HEK293 (cell line): Measurements from ENCODE around the gene MAPT.

Experiments used
- CTCF ChIA-PET: fragments of 350-600 bp; formaldehyde crosslinking; extraction: SDS; loops from one replicate; lab custom pipeline; 2021; ENCODE audit warnings: antibody characterized with exemption; lab: Yijun Ruan, JAX
- POLR2A ChIA-PET: fragments of 300-600 bp; formaldehyde crosslinking; extraction: SDS; loops from one replicate; lab custom pipeline; 2020; ENCODE audit warnings: antibody characterized with exemption, inconsistent platforms; lab: Yijun Ruan, JAX
- H3K27ac ChIP-seq: fragments of 200-500 bp; sonication (Bioruptor generic); 2 replicates; pipeline ENCODE4 v1.5.1; 2014; ENCODE audit warnings: low read depth, low read length, control low read depth, inconsistent platforms; ENCODE audit errors: extremely low read depth
- H3K36me3 ChIP-seq, 2 experiments: fragments of 200-500 bp in 1 of 2; sonication (Bioruptor generic) in 1 of 2; 1 replicate in 1 of 2; 2 replicates in 1 of 2; pipeline ENCODE4 v1.5.1; 2014 to 2017; ENCODE audit warnings: inconsistent platforms in 2 of 2, low read length in 2 of 2; ENCODE audit not compliant: control insufficient read depth in 2 of 2, insufficient read depth in 1 of 2
- H3K4me1 ChIP-seq: fragments of 200-500 bp; sonication (Bioruptor generic); 2 replicates; pipeline ENCODE4 v1.5.1; 2014; ENCODE audit warnings: mild to moderate bottlenecking, low read length, inconsistent platforms; ENCODE audit not compliant: control insufficient read depth, insufficient read depth
- H3K4me3 ChIP-seq: 2 replicates; pipeline ENCODE4 v1.5.1; 2011; ENCODE audit warnings: low read depth, mild to moderate bottlenecking, control low read depth, low read length, moderate library complexity
- H3K9me3 ChIP-seq: fragments of 200-500 bp; sonication (Bioruptor generic); 2 replicates; pipeline ENCODE4 v1.5.1; 2014; ENCODE audit warnings: low read depth, low read length, inconsistent platforms; ENCODE audit not compliant: control insufficient read depth, insufficient read depth
- EGR2 ChIP-seq: fragments of 450-650 bp; formaldehyde crosslinking; IDR thresholded peaks from 2 replicates; pipeline ENCODE4 v1.5.1; 2016; ENCODE audit warnings: low read depth, missing biosample characterization, missing genetic modification characterization
- HOXA7 ChIP-seq: sonication (generic); formaldehyde crosslinking; IDR thresholded peaks from 2 replicates; pipeline ENCODE4 v1.8.1; 2022; ENCODE audit warnings: missing genetic modification reagents, borderline replicate concordance
- PRDM1 ChIP-seq: fragments of 450-650 bp; formaldehyde crosslinking; IDR thresholded peaks from 2 replicates; pipeline ENCODE4; 2016; ENCODE audit warnings: missing biosample characterization, missing genetic modification characterization
- SALL2 ChIP-seq: fragments of 450-650 bp; formaldehyde crosslinking; IDR thresholded peaks from 2 replicates; pipeline ENCODE4 v1.5.0; 2017; ENCODE audit warnings: missing biosample characterization, mild to moderate bottlenecking, missing genetic modification characterization, borderline replicate concordance
- SETDB1 ChIP-seq: IDR thresholded peaks from one replicate; pipeline ENCODE4 v1.6.1; 2017; ENCODE audit warnings: mild to moderate bottlenecking, low read length, moderate library complexity, mixed read lengths; ENCODE audit not compliant: insufficient read length
- YY2 ChIP-seq: fragments of 450-650 bp; formaldehyde crosslinking; IDR thresholded peaks from 2 replicates; pipeline ENCODE4 v1.5.1; 2016; ENCODE audit warnings: missing biosample characterization, missing genetic modification characterization
- ZNF121 ChIP-seq: fragments of 450-650 bp; formaldehyde crosslinking; IDR thresholded peaks from 2 replicates; pipeline ENCODE4 v1.5.1; 2016; ENCODE audit warnings: missing biosample characterization, missing genetic modification characterization
- ZNF140 ChIP-seq: fragments of 450-650 bp; formaldehyde crosslinking; IDR thresholded peaks from 2 replicates; pipeline ENCODE4 v1.5.1; 2016; ENCODE audit warnings: missing biosample characterization, missing genetic modification characterization
- ZNF155 ChIP-seq: fragments of 450-650 bp; formaldehyde crosslinking; IDR thresholded peaks from 2 replicates; pipeline ENCODE4 v1.5.1; 2016; ENCODE audit warnings: missing biosample characterization, missing genetic modification characterization
- ZNF366 ChIP-seq: fragments of 450-650 bp; formaldehyde crosslinking; conservative IDR thresholded peaks from 2 replicates; pipeline ENCODE4 v1.5.1; 2016; ENCODE audit warnings: missing biosample characterization, missing genetic modification characterization
- ZNF664 ChIP-seq: fragments of 450-650 bp; formaldehyde crosslinking; IDR thresholded peaks from 2 replicates; pipeline ENCODE4 v1.5.1; 2016; ENCODE audit warnings: missing biosample characterization, missing genetic modification characterization
- ZNF670 ChIP-seq: fragments of 450-650 bp; formaldehyde crosslinking; IDR thresholded peaks from 2 replicates; pipeline ENCODE4 v1.5.1; 2016; ENCODE audit warnings: missing biosample characterization, missing genetic modification characterization, low read depth
- ZNF76 ChIP-seq: fragments of 450-650 bp; formaldehyde crosslinking; IDR thresholded peaks from 2 replicates; pipeline ENCODE4; 2016; ENCODE audit warnings: low read depth, missing biosample characterization, missing genetic modification characterization, borderline replicate concordance
- ZNF830 ChIP-seq: fragments of 450-650 bp; IDR thresholded peaks from 2 replicates; pipeline ENCODE4 v1.5.0; 2018; ENCODE audit warnings: missing biosample characterization, missing genetic modification characterization, low read depth, mild to moderate bottlenecking, moderate library complexity
- TF ChIP-seq, protein P1 (sequence below): fragments of 450-650 bp; formaldehyde crosslinking; IDR thresholded peaks from 2 replicates; pipeline ENCODE4 v1.5.1; 2016; ENCODE audit warnings: missing biosample characterization, missing genetic modification characterization, borderline replicate concordance
- TF ChIP-seq, protein P2 (sequence below): fragments of 450-650 bp; formaldehyde crosslinking; IDR thresholded peaks from 2 replicates; pipeline ENCODE4 v1.5.1; 2016; ENCODE audit warnings: missing biosample characterization, missing genetic modification characterization, borderline replicate concordance
- TF ChIP-seq, protein P3 (sequence below): fragments of 450-650 bp; formaldehyde crosslinking; IDR thresholded peaks from 2 replicates; pipeline ENCODE4 v1.5.1; 2016; ENCODE audit warnings: missing biosample characterization, missing genetic modification characterization
- TF ChIP-seq, protein P4 (sequence below): fragments of 450-650 bp; formaldehyde crosslinking; IDR thresholded peaks from 2 replicates; pipeline ENCODE4 v1.5.1; 2016; ENCODE audit warnings: missing biosample characterization, missing genetic modification characterization, low read depth
- TF ChIP-seq, protein P5 (sequence below): fragments of 450-650 bp; formaldehyde crosslinking; IDR thresholded peaks from 2 replicates; pipeline ENCODE4 v1.5.1; 2017; ENCODE audit warnings: missing biosample characterization, missing genetic modification characterization

MAPT gene

DNA sequence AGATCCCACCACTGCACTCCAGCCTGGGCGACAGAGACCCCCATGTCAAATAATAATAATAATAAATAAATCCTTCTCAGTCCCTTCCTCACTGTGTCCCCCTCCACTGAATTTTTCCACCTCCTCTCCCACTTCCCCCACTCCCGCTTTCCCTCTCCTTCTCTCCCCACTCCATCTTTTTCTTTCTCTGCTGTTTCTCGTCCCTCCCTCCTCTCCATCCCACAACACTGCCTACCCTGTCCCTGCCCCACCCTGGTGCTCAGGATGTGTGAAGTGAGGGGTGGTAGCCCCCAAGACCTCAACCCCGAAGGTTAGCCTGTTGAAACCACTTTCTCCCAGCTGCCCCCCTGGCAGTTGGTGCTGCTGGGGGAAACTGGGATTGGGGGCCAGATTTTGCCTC, 70.3 kb downstream of the MAPT start:
- H3K27ac ChIP-seq: no peak overlapping the region
- POLR2A ChIA-PET: no interaction called here
- peak; percentile 53; the same call in 1 of the 2 replicates for TF ChIP-seq PRDM1
- no peak for TF ChIP-seq HOXA7 (CRISPR knock-in tag)
- CTCF ChIA-PET: no interaction called here
- H3K9me3 ChIP-seq: no peaks in the 10 kb centered on the region
- no peak overlapping the region for H3K4me3 ChIP-seq
- H3K36me3 ChIP-seq: no peaks in the 10 kb centered on the region
- no peaks in the 10 kb centered on the region; the same call in 1 of the 2 replicates for H3K4me1 ChIP-seq

DNA sequence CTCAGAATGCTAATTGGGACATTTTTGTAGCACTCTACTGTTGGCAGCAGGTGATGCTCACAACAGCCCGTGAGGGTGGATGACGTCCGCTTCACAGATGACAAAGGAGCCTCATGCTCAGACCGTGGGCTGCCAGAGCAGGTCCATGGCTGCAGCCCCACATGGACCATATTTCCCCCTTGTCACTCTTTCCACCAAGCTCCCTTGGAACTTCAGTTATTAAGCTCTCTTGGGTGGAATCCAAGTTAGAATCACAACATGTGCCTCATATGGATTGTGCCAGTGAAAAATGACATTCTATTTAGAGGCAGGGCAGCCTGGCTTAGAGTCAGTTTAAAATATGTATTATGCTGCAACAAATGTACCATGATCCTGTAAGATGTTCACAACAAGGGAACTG, 71.5 kb downstream of the MAPT start:
- H3K36me3 ChIP-seq: no peaks in the 10 kb centered on the region
- no peak overlapping the region for H3K27ac ChIP-seq
- H3K9me3 ChIP-seq: no peaks in the 10 kb centered on the region
- no peaks in the 10 kb centered on the region; the same call in 1 of the 2 replicates for H3K4me1 ChIP-seq
- CTCF ChIA-PET: interaction anchor here (1.1 kb wide), 1 partner anchor 14 kb away, joined by 3 read pairs; no protein-coding TSS in a partner anchor
- POLR2A ChIA-PET: no interaction called here
- TF ChIP-seq EGR2 (tag by site-specific recombination): no peak
- no peak for TF ChIP-seq SETDB1
- TF ChIP-seq, protein P1, sequence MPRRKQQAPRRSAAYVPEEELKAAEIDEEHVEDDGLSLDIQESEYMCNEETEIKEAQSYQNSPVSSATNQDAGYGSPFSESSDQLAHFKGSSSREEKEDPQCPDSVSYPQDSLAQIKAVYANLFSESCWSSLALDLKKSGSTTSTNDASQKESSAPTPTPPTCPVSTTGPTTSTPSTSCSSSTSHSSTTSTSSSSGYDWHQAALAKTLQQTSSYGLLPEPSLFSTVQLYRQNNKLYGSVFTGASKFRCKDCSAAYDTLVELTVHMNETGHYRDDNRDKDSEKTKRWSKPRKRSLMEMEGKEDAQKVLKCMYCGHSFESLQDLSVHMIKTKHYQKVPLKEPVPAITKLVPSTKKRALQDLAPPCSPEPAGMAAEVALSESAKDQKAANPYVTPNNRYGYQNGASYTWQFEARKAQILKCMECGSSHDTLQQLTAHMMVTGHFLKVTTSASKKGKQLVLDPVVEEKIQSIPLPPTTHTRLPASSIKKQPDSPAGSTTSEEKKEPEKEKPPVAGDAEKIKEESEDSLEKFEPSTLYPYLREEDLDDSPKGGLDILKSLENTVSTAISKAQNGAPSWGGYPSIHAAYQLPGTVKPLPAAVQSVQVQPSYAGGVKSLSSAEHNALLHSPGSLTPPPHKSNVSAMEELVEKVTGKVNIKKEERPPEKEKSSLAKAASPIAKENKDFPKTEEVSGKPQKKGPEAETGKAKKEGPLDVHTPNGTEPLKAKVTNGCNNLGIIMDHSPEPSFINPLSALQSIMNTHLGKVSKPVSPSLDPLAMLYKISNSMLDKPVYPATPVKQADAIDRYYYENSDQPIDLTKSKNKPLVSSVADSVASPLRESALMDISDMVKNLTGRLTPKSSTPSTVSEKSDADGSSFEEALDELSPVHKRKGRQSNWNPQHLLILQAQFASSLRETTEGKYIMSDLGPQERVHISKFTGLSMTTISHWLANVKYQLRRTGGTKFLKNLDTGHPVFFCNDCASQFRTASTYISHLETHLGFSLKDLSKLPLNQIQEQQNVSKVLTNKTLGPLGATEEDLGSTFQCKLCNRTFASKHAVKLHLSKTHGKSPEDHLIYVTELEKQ (tag by site-specific recombination): no peak
- no peak for TF ChIP-seq ZNF664 (tag by site-specific recombination)
- TF ChIP-seq ZNF140 (tag by site-specific recombination): no peak
- TF ChIP-seq ZNF366 (tag by site-specific recombination): no peak
- H3K4me3 ChIP-seq: no peak overlapping the region

DNA sequence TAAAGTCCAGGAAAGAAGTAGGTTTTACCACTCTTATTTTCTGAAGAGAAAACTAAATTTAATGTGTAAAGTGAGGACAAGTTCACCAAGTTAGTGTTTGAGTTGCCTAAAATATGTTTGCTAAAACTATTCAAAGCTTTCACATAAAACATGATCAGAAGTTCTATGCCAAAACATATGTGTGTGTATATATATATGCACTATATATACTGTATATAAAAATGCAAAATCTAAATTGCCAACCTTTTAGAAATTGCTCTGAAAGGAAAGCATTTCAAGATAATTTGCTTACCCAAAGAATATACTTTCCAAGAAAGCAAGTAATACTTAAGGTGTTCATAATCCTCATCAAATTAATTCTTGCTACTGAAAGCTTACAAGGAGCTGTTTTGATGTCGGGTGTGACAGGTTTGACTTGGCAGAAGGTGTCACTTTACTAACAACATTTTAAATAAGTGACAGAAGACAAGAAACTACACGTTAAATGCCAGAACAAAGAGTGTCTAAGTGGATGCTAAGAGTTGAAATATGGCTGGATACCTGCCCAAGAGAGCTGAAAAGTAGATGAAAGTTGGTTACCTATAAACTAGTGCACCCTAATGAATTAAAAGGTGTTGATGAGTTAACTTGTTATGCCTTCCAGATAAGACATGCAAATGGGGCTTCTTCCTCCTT, 72.4 kb downstream of the MAPT start:
- ChIA-PET CTCF (interaction anchor here (1.1 to 1.6 kb wide), 2 partner anchors 18 kb away, joined by 3 to 8 read pairs; no protein-coding TSS in a partner anchor), POLR2A (no interaction called here)
- no peaks in the 10 kb centered on the region for H3K9me3 ChIP-seq
- H3K4me1 ChIP-seq: no peaks in the 10 kb centered on the region; the same call in 1 of the 2 replicates
- no peak overlapping the region for H3K27ac ChIP-seq
- H3K36me3 ChIP-seq: no peaks in the 10 kb centered on the region
- H3K4me3 ChIP-seq: no peak overlapping the region
- TF ChIP-seq SALL2 (tag by site-specific recombination) (no peak), ZNF366 (tag by site-specific recombination) (no peak), ZNF155 (tag by site-specific recombination) (no peak), YY2 (tag by site-specific recombination) (no peak), ZNF670 (tag by site-specific recombination) (no peak), ZNF830 (tag by site-specific recombination) (no peak), ZNF121 (tag by site-specific recombination) (no peak), ZNF76 (tag by site-specific recombination) (no peak)
- TF ChIP-seq, protein P2, sequence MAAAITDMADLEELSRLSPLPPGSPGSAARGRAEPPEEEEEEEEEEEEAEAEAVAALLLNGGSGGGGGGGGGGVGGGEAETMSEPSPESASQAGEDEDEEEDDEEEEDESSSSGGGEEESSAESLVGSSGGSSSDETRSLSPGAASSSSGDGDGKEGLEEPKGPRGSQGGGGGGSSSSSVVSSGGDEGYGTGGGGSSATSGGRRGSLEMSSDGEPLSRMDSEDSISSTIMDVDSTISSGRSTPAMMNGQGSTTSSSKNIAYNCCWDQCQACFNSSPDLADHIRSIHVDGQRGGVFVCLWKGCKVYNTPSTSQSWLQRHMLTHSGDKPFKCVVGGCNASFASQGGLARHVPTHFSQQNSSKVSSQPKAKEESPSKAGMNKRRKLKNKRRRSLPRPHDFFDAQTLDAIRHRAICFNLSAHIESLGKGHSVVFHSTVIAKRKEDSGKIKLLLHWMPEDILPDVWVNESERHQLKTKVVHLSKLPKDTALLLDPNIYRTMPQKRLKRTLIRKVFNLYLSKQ (tag by site-specific recombination): no peak
- TF ChIP-seq, protein P3, sequence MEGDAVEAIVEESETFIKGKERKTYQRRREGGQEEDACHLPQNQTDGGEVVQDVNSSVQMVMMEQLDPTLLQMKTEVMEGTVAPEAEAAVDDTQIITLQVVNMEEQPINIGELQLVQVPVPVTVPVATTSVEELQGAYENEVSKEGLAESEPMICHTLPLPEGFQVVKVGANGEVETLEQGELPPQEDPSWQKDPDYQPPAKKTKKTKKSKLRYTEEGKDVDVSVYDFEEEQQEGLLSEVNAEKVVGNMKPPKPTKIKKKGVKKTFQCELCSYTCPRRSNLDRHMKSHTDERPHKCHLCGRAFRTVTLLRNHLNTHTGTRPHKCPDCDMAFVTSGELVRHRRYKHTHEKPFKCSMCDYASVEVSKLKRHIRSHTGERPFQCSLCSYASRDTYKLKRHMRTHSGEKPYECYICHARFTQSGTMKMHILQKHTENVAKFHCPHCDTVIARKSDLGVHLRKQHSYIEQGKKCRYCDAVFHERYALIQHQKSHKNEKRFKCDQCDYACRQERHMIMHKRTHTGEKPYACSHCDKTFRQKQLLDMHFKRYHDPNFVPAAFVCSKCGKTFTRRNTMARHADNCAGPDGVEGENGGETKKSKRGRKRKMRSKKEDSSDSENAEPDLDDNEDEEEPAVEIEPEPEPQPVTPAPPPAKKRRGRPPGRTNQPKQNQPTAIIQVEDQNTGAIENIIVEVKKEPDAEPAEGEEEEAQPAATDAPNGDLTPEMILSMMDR: no peak
- TF ChIP-seq, protein P4, sequence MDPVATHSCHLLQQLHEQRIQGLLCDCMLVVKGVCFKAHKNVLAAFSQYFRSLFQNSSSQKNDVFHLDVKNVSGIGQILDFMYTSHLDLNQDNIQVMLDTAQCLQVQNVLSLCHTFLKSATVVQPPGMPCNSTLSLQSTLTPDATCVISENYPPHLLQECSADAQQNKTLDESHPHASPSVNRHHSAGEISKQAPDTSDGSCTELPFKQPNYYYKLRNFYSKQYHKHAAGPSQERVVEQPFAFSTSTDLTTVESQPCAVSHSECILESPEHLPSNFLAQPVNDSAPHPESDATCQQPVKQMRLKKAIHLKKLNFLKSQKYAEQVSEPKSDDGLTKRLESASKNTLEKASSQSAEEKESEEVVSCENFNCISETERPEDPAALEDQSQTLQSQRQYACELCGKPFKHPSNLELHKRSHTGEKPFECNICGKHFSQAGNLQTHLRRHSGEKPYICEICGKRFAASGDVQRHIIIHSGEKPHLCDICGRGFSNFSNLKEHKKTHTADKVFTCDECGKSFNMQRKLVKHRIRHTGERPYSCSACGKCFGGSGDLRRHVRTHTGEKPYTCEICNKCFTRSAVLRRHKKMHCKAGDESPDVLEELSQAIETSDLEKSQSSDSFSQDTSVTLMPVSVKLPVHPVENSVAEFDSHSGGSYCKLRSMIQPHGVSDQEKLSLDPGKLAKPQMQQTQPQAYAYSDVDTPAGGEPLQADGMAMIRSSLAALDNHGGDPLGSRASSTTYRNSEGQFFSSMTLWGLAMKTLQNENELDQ: no peak
- TF ChIP-seq, protein P5, sequence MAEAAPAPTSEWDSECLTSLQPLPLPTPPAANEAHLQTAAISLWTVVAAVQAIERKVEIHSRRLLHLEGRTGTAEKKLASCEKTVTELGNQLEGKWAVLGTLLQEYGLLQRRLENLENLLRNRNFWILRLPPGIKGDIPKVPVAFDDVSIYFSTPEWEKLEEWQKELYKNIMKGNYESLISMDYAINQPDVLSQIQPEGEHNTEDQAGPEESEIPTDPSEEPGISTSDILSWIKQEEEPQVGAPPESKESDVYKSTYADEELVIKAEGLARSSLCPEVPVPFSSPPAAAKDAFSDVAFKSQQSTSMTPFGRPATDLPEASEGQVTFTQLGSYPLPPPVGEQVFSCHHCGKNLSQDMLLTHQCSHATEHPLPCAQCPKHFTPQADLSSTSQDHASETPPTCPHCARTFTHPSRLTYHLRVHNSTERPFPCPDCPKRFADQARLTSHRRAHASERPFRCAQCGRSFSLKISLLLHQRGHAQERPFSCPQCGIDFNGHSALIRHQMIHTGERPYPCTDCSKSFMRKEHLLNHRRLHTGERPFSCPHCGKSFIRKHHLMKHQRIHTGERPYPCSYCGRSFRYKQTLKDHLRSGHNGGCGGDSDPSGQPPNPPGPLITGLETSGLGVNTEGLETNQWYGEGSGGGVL (tag by site-specific recombination): no peak
